ENCODE measurements around the gene FEM1A. TPM values are rescaled to one million over a fixed set of nuclear protein-coding genes. Genes with fewer than 3 reads are reported as not detected.

Gene FEM1A
- total and polyA plus RNA-seq, 2 donors (not counting 3 experiments of a cell fraction or from before 2014, with no cell fraction given): 5.1 to 11.4 TPM

DNA sequence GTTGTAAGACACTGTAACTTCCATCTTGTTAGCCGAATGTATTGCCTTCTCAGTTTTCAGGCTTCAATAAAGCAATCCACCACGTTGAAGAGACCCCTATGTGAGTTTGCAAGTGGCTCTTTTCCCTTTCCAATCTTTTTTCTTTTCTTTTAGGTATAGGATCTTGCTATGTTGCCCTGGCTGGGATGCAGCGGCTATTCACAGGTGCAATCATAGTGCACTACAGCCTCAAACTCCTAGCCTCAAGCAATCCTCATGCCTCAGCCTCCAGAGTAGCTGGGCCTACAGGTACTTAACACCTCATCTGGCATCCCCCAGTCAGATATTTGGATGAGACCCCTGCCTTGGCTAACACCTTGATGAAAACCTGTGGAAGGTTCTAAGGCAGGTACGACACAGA is 33.5 kb upstream of the FEM1A start:
- TF ChIP-seq POLR2A (IDR thresholded peaks at IDR 0.05; ENCODE audit: low read depth, low read length): no peak
- no peak for TF ChIP-seq JUN (IDR thresholded peaks at IDR 0.05; ENCODE audit: borderline replicate concordance, insufficient read depth, insufficient read length, low read depth)
- TF ChIP-seq EZH2 (IDR thresholded peaks at IDR 0.05; ENCODE audit: borderline replicate concordance, low read depth, low read length, severe bottlenecking): no peak
- TF ChIP-seq POLR2AphosphoS5 (IDR thresholded peaks at IDR 0.05; ENCODE audit: insufficient read depth, low read depth, low read length): no peak
- TF ChIP-seq, protein P1, sequence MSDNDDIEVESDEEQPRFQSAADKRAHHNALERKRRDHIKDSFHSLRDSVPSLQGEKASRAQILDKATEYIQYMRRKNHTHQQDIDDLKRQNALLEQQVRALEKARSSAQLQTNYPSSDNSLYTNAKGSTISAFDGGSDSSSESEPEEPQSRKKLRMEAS (IDR thresholded peaks at IDR 0.05; ENCODE audit: insufficient read depth, insufficient read length): no peak
- TF ChIP-seq MYC (IDR thresholded peaks at IDR 0.05; ENCODE audit: low read depth, low read length): no peak
- no peak for TF ChIP-seq GATA2 (IDR thresholded peaks at IDR 0.05; ENCODE audit: insufficient read depth, insufficient read length, low read depth, low read length)
- TF ChIP-seq FOS (IDR thresholded peaks at IDR 0.05; ENCODE audit: borderline replicate concordance, insufficient read depth, low read length): no peak
- TF ChIP-seq, protein P2, sequence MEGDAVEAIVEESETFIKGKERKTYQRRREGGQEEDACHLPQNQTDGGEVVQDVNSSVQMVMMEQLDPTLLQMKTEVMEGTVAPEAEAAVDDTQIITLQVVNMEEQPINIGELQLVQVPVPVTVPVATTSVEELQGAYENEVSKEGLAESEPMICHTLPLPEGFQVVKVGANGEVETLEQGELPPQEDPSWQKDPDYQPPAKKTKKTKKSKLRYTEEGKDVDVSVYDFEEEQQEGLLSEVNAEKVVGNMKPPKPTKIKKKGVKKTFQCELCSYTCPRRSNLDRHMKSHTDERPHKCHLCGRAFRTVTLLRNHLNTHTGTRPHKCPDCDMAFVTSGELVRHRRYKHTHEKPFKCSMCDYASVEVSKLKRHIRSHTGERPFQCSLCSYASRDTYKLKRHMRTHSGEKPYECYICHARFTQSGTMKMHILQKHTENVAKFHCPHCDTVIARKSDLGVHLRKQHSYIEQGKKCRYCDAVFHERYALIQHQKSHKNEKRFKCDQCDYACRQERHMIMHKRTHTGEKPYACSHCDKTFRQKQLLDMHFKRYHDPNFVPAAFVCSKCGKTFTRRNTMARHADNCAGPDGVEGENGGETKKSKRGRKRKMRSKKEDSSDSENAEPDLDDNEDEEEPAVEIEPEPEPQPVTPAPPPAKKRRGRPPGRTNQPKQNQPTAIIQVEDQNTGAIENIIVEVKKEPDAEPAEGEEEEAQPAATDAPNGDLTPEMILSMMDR (IDR thresholded peaks at IDR 0.05; ENCODE audit: extremely low read depth in 1 of 2, insufficient read depth in 1 of 2, low read depth in 1 of 2, low read length in 2 of 2): no peak
- BruUV-seq (replicated peaks): no TSS peak
- Histone ChIP-seq H3K4me2 (ENCODE audit: insufficient read depth, low read length) (no peak overlapping the region), H4K20me1 (replicated peaks; ENCODE audit: control insufficient read depth, extremely low read depth, insufficient read depth, low read length) (no peaks in the 10 kb centered on the region), H3K9me3 (replicated peaks; ENCODE audit: control insufficient read depth, insufficient read depth, low read length) (no peaks in the 10 kb centered on the region), H3K79me2 (ENCODE audit: control insufficient read depth, insufficient read depth, low read length) (no peaks in the 10 kb centered on the region), H3K27ac (ENCODE audit: insufficient read depth, low read depth, low read length) (no peak overlapping the region), H3K36me3 (ENCODE audit: control insufficient read depth in 2 of 2, extremely low read depth in 1 of 2, insufficient read depth in 2 of 2, low read length in 2 of 2) (no peaks in the 10 kb centered on the region), H3K9ac (replicated peaks; ENCODE audit: extremely low read depth, insufficient read depth, low read length) (no peak overlapping the region), H3K4me3 (replicated peaks in 1 of 3; ENCODE audit: insufficient read depth in 1 of 3, low read depth in 1 of 3, low read length in 3 of 3) (no peak overlapping the region), H3K9me1 (replicated peaks; ENCODE audit: control insufficient read depth, extremely low read depth, insufficient read depth, low read length) (no peaks in the 10 kb centered on the region), H3K27me3 (ENCODE audit: control insufficient read depth in 2 of 2, insufficient read depth in 2 of 2, low read length in 2 of 2) (peaks cover 0 to 2% of the 10 kb centered on the region in 2 experiments), H2AFZ (ENCODE audit: low read depth, low read length) (no peak overlapping the region), H3K4me1 (ENCODE audit: control insufficient read depth, extremely low read depth, insufficient read depth, low read length) (peaks cover 3% of the 10 kb centered on the region)
- ChIA-PET POLR2A (no interaction called here), CTCF (no interaction called here)
- intact Hi-C loops (cut with micrococcal nuclease): no loop called here
- no peak for FAIRE-seq
- DNase-seq (ENCODE audit: low read depth, low spot score): no peak
- dilution Hi-C loops (cut with MboI; ENCODE audit: extremely low pct_ligation_motif_present, low sequenced_read_pairs): no loop called here

All from endothelial cell of umbilical vein (primary cell).